Dedifferentiated amniotic fluid mesenchymal stem cell (primary cell): Measurements from ENCODE around the gene TBC1D14.
A peak's percentile ranks its signal among the peaks of the same experiment; 100 is the strongest.
"Not testable (repeated sequence)": the region's sequence is repeated elsewhere in the genome, so short reads cannot be mapped to it uniquely, and the experiment has no call there.

Source experiments
- DNase-seq: peaks from one replicate; pipeline ENCODE4 v3.0.0-alpha.2; 2016; ENCODE audit errors: extremely low spot score

The TBC1D14 gene

DNA sequence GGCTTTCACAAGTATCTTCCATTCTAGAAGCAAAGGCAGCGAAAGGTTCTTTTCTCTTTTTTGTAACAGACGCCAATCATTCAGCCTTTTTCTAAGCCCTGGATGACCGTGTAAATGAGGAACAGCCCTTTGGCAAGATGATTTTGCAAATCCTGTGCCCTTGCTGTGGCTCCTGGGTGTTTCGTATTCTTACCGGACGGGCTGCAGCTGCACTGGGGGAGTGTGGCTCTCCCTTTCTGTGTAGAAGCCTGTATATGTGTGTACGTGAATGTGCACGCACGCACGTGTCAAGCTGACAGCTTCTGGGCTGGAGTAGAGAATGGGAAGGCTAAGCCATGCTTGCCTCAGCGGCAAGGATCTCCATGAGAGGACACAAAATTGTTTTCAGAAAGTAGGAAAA lies 150.0 kb downstream of the TBC1D14 start:
- DNase-seq = no peak

DNA sequence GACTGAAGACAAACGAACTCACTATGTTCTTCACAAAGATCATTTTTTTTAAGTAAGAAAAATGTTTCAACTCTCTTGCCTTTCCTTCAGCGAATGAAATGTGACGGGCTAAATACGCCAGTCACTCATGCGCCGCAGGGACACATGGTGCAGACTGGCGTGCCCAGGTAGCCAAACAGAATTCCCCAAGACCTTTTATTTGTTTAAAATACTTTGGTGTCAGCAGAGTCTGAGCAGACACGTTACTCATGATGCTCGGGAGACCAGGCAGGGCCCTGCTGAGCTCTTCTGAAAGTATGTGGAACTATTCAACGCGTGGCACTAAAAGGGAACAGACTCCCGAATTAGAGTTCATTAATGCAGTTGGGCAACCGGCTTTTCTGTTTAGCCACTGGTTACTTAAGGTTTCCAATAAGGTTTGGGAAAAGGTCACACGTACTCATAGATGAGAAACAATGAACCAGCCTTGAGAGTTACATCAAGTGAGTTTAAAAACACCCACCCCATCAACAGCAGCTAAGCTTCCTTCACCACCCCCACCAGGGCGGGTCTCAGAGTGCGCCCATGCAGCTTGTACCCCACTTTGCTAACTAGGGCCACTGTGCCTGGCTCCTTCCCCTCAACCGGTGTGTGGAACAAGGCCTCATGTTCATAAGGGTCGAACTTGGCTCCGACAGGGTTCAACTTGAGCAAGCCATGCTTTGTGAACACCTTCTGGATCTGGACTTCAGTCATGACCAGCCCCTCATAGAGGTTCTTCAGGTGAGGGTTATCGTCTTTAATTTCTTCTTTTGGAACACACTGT lies 150.9 kb downstream of the TBC1D14 start:
- DNase-seq = no peak

DNA sequence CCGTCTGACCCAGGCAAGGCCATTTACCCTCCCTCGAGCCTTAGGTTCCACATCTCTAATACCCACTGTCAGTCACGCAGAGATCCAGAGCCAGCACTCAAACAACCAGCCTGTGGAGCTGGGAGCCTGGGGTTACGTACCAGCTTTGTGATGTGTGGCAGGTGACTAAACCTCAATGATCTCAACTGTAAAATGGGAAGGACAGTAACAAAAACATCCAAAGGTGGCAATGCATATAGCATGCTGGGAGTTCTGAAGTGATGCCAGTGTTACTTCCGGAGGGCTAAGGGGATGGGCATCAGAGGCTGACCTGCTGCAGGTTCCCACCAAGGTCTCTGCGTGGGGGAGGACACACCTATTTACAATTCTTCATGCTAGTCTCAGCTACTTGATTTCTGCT lies 152.2 kb downstream of the TBC1D14 start:
- DNase-seq = no peak

DNA sequence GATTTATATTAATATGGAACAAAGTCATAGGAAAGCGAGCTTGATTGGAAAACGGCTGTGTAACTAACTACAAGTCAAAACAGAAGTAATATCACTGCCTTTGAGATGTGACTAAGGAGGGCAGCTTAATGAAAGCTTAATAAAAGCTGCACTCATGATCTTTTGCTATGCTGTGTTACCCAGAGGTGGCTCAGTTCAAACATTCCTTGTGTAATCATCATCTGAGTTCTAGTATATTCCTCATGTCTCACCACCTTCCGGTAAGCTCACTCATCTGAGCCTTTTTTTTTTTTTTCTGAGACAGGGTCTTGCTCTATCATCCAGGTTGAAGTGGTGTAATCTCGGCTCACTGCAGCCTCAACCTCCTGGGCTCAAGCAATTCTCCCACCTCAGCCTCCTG lies 153.2 kb downstream of the TBC1D14 start:
- DNase-seq = no peak

DNA sequence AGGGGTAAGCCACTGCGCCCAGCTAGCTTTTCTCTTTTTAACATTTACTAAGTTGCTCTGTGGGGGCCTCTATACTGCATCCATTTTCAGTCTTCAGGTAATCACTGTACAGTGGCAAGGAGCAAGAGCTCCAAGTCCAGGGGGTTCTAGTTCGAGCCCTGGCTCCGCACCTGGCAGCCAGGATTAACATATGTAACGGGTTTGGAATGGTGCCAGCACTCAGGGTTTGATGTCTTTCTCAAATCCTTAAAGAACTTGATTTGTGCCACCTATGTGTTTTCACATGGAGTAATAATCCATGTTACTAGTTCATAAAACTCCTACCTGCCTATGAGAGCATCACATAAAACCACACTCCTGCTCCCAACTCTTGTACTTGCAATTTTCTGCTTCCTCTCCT lies 153.7 kb downstream of the TBC1D14 start:
- DNase-seq = no peak

DNA sequence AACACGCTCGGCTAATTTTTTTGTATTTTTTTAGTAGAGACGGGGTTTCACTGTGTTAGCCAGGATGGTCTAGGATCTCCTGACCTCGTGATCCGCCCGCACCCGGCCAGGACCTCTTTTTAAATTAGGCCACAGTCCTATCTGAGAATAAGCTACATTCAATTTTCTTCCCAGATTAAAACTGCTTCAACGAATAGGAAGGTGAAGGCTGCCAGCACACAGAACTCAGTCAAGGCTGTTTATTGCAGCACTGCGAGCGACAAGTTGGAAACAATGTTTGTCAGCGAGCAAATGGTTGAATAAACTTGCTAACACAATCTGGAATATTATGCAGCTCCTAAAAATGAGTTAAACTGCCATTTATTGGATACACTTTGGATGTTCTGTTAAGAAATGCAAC lies 156.4 kb downstream of the TBC1D14 start:
- no peak for DNase-seq

DNA sequence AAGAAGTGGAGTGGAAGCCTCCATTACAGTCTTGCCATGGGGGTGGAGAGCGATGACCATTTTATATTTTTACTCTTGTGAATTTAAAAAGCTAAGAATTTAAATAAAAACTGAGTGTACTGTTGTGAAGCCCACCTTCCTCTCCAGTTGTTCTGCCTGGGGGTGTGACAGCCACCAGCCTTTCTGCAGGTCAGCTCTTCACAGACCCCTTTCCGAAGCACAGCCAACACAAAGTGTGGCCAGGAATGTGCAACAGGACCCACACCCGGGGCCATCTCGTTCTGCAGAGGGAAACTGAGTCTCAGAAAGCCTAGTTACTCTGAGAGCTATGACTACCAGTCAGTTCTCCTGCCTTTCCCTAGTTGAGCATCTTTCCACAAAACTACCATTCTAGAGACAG lies 156.9 kb downstream of the TBC1D14 start:
- DNase-seq = no peak

DNA sequence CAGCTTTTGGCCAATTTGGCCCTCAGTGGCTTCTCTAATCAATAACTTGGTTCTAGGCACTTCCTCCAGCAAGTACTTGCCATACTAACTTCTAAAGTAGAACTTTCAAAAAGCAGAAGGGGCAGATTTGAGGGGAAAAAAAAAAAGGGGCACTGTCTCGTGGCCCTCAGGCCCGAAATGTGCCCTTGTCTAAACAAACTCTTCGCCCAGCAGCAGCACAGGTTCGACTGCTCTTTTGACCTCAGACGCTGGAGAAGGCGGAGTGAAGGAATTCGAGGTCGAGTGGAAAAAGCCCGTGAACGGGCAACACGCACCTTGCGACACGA lies 157.5 kb downstream of the TBC1D14 start:
- no peak for DNase-seq

DNA sequence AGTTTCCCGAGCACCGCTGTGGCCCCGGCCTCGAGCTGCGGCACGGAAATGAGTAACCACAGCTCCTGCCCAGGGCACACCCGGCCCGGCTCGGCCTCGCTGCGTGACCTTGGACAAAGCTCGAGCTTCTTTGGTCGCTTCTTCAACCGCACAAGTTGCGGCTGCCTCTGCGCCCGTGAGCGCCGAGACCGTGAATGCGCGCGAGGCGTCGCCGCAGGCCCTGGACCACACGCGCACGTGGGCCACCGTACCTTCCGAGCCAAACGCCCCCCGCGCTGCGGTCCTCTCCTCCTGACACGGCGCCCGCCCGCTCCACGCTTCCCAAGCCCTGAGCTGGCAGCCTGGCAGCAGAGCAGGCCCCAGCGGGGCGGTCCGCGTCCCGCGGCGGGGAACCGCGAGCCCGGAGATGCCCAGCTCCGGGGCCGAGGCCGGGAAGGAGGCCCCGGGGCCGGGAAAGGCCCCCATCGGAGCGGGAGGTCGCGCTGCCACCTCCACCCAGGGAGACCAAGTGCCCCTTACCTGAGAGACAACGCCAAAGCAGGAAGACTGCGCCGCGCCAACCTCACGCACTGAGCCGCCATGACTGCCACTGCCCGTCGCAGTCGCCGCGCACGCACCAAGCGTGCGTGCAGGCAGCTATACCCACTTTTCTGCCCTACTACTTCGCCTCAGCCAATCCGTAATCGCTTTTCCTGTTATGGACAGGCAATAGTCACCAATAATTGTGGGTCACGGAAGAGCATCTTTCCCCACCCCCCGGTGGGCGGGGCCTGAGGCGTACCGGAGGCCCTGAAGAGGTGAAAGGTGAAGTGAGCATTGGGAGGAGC lies 158.0 kb downstream of the TBC1D14 start, which contains the start of gene GRPEL1:
TSS of gene GRPEL1 (minus strand) at position 613 of the 827 bp plus-strand sequence. CDS start at position 581, 32 bp downstream.
- DNase-seq = peak; percentile 99

DNA sequence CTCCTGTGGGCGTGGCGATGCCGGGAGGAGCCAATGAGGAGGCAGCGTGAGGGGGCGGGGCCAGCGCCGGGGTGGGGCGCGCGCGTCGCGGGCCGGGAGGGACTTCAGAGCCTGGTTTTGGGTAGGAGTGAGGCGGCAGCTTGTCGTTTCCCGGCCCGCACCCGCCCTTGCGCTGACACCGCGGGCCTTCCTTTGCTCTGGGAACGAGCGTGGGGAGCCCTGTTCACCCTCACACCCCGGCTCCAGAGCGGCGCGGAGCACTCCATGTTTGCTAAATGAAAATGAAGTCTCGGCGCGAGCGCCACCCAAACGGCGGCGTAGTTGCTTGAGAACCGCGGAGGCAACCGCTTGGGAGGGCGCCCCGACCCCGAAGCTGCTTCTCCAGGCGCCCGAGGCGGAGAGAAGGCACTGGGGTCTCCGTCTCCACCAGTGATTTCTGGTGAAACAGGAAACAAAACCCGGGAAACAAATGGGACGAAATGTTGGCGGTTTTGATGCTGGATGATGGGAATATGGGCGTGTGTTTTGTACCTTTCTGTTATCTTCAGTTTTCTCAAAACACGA lies 158.7 kb downstream of the TBC1D14 start:
- DNase-seq = no peak

DNA sequence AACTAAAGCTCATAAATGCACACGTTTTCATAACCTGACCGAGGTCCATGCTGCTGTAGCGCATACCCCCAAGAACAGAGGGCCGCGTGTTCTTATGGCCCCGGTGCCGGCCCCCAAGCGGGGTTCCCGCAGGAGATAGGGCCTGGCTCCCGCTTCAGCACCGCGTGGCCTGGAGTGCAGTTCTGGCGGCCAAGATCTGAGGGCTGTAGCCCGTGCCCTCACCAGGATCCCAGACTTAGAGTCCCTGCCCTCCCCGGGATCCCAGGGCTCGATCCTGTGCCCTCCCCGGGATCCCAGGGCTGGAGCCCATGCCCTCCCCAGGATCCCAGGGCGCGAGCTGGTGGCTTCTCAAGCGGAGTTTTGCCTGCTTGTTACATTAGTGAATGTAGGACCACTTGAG lies 159.3 kb downstream of the TBC1D14 start:
- no peak for DNase-seq

DNA sequence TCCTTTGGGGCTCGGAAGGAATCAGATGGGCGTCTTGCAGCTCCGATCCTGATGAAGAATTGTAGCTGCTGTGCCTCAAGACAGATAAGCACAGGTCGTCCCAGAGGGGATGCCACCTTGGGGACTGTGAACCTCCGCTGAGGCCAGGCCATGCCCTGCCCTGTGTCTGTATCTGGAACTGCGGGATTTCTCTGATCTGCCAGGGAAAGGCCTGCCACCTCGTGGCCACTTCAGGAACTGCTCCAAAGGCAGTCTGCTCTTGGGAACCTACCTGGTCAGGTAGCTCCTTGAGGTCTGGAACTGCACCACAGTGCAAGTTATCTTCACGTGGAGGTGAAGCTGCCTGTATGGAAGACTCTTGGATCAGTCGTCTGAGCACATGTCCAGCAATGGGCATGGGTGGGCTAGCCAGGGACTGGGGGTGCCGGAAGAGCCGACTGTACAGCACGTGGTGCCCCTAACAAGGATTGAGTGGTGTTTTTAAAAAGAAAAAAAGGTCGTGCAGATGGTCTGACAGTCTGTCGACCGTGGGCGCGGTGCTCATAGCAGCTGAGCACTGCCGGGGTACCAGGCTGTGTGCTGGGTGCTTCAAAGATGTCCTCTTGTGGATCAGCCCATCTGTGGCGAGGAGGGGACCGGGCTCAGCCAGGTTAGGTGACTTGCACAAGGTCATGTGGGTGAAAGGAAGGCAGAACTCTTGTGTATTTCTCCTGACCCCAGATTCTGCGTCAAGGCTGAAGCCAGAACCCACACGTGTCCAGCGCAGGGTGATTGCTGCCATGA lies 161.3 kb downstream of the TBC1D14 start:
- peak; percentile 53 for DNase-seq

DNA sequence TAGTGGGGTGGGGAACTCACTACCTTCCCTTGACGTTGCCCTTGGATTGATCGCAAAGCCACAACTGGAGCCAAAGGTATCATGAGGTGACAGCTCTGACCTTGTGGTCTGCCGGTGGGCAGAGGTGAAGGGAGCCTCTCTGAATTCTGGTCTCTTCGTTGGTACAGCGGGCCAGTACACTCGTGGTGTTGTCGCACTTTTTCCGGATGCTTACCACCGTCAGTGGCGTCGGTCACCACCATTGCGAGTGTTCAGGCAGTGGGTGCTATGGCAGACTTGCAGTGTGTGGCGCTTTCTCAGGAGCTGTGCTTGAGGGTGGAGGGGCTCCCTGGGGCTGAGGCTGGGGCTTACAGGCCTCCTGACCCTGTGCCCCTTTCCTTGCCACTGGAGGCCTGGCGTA lies 163.4 kb downstream of the TBC1D14 start:
- DNase-seq = no peak

DNA sequence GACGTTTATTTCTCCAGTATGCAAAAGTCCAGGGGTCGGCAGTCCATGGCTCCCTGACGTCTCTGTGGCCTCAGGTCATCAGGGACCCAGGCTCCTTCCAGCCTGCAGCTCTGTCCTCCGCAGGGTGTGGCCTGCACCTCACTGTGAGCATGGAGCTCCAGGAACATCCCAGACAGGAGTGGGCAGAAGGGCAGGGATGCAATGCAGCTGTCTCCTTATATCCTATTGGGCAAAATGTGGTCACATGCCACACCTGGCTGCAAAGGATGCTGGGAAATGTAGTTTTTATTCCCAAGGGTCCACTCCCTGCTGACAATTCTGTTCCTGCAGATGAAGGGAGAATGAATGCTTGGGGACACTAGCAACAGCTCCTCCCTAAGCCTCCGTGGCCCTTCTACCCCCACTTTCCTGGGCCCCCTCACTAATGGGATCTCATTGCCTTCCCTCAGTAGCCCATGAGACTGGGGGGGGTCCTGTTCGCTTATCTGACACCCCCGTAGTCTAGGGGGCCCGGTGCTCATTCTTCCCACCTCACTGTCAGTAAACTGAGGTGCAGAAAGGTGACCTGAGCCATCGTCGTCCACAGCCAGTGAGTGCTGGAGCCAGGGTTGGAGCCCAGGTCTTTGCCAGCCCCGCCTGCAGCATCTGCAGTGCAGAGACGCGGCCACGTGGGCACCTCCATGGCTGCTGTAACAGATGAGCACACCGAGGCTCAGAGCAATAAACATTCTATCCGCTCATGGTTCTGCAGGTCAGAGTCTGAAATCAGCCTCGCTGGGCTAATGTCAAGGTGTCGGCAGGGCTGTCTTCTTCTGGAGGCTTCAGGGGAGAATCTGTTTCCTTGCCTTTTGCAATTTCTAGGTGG lies 164.1 kb downstream of the TBC1D14 start:
- no peak for DNase-seq

DNA sequence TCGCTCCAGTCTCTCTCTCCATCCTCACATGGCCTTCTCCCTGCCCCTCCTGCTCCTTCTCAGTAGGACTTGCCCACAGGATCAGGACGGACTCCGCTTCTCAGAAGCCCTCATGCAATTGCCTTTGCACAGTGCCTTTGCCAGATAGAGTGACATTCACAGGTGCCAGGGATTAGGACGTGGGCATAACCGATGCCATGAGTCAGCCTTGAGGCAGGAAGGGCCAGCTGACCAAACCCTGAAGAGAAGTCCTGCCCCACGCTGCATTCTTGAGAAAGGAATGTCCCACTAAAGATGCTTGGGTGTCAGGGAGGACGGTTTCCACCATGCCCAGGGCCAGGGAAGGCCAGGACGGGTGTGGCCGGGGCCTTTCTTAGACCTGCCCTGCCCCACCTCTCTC lies 164.8 kb downstream of the TBC1D14 start:
- DNase-seq = no peak

DNA sequence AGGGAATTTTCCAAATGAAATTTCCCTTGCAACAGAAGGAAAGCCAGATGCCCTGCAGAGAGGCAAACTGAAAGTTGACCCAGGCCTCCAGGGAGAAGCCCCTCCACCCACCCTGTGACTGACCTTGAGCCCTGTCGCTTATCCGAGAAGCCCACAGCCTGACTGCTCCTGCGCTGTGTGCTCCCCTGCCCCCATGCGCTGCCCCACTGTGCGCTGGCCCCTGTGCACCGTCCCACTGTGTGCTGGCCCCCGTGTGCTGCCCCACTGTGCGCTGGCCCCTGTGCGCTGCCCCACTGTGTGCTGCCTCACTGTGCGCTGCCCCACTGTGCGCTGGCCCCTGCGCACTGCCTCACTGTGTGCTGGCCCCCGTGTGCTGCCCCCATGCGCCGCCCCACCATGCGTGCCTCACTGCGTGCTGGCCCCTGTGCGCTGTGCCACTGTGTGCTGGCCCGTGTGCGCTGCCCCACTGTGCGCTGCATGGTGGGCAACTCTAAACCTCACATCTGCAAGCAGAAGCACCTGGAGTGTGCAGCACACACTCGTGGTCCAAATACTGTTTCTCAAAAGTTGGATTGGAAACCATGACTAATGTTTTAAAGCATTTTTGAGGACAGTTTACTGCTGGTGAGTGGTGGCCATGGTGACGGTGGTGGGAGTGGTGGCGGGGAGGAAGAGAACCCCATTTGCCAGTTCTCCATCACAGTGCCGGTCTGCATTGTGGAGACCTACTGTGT lies 166.5 kb downstream of the TBC1D14 start:
- no peak for DNase-seq

DNA sequence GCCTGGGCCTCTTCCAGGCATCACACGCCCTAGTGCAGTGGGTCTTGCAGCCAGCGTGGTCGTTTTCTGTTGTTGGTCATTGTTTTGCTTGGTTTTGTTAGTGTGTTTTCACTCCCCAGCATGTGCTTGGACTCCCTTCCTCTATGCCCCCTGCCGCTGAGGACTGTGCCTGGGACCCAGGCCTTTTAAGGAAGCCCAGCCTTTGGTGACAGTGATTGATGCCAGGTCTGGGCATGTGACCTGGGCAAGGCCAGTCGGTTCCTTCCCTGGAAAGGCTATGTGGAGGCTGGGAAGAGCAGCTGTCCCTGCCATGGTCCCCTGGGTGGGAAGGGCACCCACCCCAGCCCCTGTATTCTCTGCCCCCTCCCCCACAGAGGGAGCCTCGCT lies 167.1 kb downstream of the TBC1D14 start:
- DNase-seq = no peak

DNA sequence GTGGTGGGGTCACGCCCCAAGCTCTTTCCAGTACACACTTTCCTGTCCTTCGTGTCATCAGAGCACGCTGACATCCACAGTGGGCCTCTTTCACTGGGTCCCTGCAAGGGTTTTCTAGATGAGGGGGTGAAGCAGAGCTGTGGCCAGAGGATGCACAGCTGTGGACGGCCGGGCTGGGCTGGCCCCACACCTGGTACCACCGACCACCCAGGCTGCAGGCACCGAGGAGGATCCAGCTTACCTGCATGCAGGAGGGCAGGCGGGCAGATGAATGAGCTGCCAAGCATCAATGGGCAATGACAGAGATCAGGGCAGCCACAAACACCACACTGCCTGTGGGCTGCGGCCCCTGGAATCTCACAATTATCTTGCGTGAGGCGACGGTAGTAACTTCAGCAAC lies 167.7 kb downstream of the TBC1D14 start:
- DNase-seq = no peak

DNA sequence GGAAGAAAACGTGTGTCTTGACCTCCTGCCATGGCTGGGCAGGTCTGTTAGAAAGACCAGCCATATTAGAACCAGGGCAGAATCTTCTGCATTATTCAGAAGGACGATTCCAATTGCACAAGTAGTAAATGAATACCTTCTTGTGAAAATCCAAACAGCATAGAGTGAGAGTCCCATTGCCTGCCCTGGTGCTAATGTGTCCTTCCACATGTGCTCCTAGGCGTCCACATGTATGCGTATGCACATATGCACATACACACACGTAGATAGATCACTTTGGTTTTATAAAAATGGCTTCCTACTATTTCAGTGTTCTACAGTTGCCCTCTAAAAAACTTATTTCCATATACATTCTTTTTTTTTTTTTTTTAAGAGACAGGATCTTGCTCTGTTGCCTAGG lies 168.4 kb downstream of the TBC1D14 start:
- DNase-seq = no peak

DNA sequence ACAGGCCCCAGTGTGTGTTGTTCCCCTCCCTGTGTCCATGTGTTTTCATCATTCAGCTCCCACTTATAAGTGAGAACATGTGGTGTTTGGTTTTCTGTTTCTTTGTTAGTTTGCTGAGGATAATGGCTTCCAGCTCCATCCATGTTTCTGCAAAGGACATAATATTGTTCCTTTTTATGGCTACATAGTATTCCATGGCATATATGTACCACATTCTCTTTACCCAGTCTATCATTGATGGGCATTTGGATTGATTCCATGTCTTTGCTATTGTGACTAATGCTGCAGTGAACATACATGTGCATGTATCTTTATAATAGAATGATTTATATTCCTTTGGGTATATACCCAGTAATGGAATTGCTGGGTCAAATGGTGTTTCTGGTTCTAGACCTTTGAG lies 169.9 kb downstream of the TBC1D14 start:
- not testable (repeated sequence) for DNase-seq
